NCI-H446 (cell line): ENCODE measurements around the gene TRIM56.
"Not testable (repeated sequence)": the region's sequence is repeated elsewhere in the genome, so short reads cannot be mapped to it uniquely, and the experiment has no call there.

Source experiments
- DNase-seq, 2 experiments: peaks; one replicate each; lab custom pipeline; 2025; lab: John Stamatoyannopoulos, UW

The TRIM56 gene

GRCh38 chr7:101113836-101114235 lies 28.6 kb downstream of the TRIM56 start:
- DNase-seq: no peak

GRCh38 chr7:101114492-101114891 lies 29.2 kb downstream of the TRIM56 start:
- DNase-seq: no peak

- DNase-seq: no peak
Observed at GRCh38 chr7:101115215-101115614, 29.9 kb downstream of the TRIM56 start.

- no peak for DNase-seq
Observed at GRCh38 chr7:101116898-101117297, 31.6 kb downstream of the TRIM56 start.

GRCh38 chr7:101118856-101119255 lies 33.6 kb downstream of the TRIM56 start:
- no peak for DNase-seq

GRCh38 chr7:101119876-101120275 lies 34.6 kb downstream of the TRIM56 start:
- no peak for DNase-seq

GRCh38 chr7:101120315-101120714 lies 35.0 kb downstream of the TRIM56 start:
- no peak for DNase-seq

- not testable (repeated sequence) for DNase-seq
Observed at GRCh38 chr7:101121631-101121990, 36.3 kb downstream of the TRIM56 start.

GRCh38 chr7:101121991-101122932 lies 37.0 kb downstream of the TRIM56 start:
- no peak for DNase-seq

GRCh38 chr7:101122933-101123702 lies 37.8 kb downstream of the TRIM56 start:
- DNase-seq: no peak

- DNase-seq: no peak
Observed at GRCh38 chr7:101123703-101124068, 38.4 kb downstream of the TRIM56 start.

- DNase-seq: no peak
Observed at GRCh38 chr7:101124376-101125056, 39.2 kb downstream of the TRIM56 start.

GRCh38 chr7:101125989-101126650 lies 40.8 kb downstream of the TRIM56 start:
- no peak for DNase-seq

- no peak for DNase-seq
Observed at GRCh38 chr7:101126651-101127459, 41.6 kb downstream of the TRIM56 start, which contains the start of gene SERPINE1. Gene SERPINE1 (plus strand): TSS chr7:101127104. CDS start chr7:101128394, 1,290 bp downstream.

- DNase-seq: no peak
Observed at GRCh38 chr7:101127460-101128039, 42.3 kb downstream of the TRIM56 start.

GRCh38 chr7:101128040-101128834 lies 43.0 kb downstream of the TRIM56 start:
- no peak for DNase-seq

- DNase-seq: no peak
Observed at GRCh38 chr7:101129603-101130117, 44.4 kb downstream of the TRIM56 start.

GRCh38 chr7:101132626-101133600 lies 47.6 kb downstream of the TRIM56 start:
- not testable (repeated sequence) for DNase-seq
